H1 (cell line): ENCODE measurements around the gene HOXB6. TPM values are rescaled to one million over a fixed set of nuclear protein-coding genes. Genes with fewer than 3 reads are reported as not detected.

Source experiments
- CTCF ChIA-PET: fragments of 300-600 bp; sonication (Branson Sonifier 250); formaldehyde crosslinking; loops from one replicate; lab custom pipeline; 2021; ENCODE audit not compliant: partially characterized antibody; lab: Charles Lee
- POLR2A ChIA-PET: fragments of 300-600 bp; sonication (Branson Sonifier 250); formaldehyde crosslinking; loops from one replicate; lab custom pipeline; 2021; ENCODE audit warnings: inconsistent platforms; ENCODE audit not compliant: partially characterized antibody; lab: Charles Lee
- DNase-seq, 2 experiments: peaks; one replicate each; pipeline versions ENCODE4 v3.0.0 to v3.0.0-alpha.2; 2010 to 2022; ENCODE audit warnings: low spot score in 2 of 2, low read depth in 1 of 2, mixed read lengths in 1 of 2
- FAIRE-seq: peaks from 2 replicates; lab custom pipeline; 2011; peaks lifted over from hg19 to GRCh38; lab: Jason Lieb, UNC
- H2AFZ ChIP-seq: 2 replicates; pipeline ENCODE4 v1.8.1; 2012; ENCODE audit warnings: low read length, inconsistent platforms
- H2AK5ac ChIP-seq: 2 replicates; pipeline ENCODE4 v1.6.1; 2013; ENCODE audit warnings: low read depth, low read length
- H2BK120ac ChIP-seq: replicated peaks from 2 replicates; pipeline ENCODE3; 2013; ENCODE audit warnings: low read depth, low read length, inconsistent platforms
- H2BK12ac ChIP-seq: 2 replicates; pipeline ENCODE4 v1.6.1; 2013; ENCODE audit warnings: low read depth, low read length
- H2BK15ac ChIP-seq: 2 replicates; pipeline ENCODE4 v1.6.1; 2013; ENCODE audit warnings: low read length
- H2BK20ac ChIP-seq: 2 replicates; pipeline ENCODE4 v1.6.1; 2013; ENCODE audit warnings: low read length
- H2BK5ac ChIP-seq: 2 replicates; pipeline ENCODE4 v1.6.1; 2013; ENCODE audit warnings: low read depth, low read length
- H3K14ac ChIP-seq: 2 replicates; pipeline ENCODE4 v1.6.1; 2013; ENCODE audit warnings: inconsistent platforms; ENCODE audit not compliant: insufficient read length
- H3K18ac ChIP-seq: 2 replicates; pipeline ENCODE4 v1.6.1; 2013; ENCODE audit warnings: low read length; ENCODE audit errors: extremely low read depth
- H3K23ac ChIP-seq: 2 replicates; pipeline ENCODE4 v1.6.1; 2013; ENCODE audit warnings: inconsistent platforms; ENCODE audit not compliant: insufficient read length
- H3K23me2 ChIP-seq: 2 replicates; pipeline ENCODE4 v1.6.1; 2013; ENCODE audit warnings: low read depth, low read length
- H3K27ac ChIP-seq: 2 replicates; pipeline ENCODE4 v1.6.1; 2011; ENCODE audit warnings: low read depth, low read length, inconsistent platforms
- H3K27me3 ChIP-seq, 4 experiments: replicated peaks in 1 of 4; 1 replicate in 1 of 4; 2 replicates in 3 of 4; pipeline versions ENCODE4 v1.6.1 to v1.8.1; 2011 to 2013; ENCODE audit warnings: low read length in 3 of 4, mild to moderate bottlenecking in 3 of 4, inconsistent platforms in 2 of 4, mixed read lengths in 2 of 4, moderate library complexity in 1 of 4; ENCODE audit not compliant: control insufficient read depth in 3 of 4, insufficient read depth in 3 of 4; ENCODE audit errors: extremely low read depth in 1 of 4
- H3K36me3 ChIP-seq, 4 experiments: 2 replicates each; pipeline versions ENCODE4 v1.6.1 to v1.8.1; 2011 to 2013; ENCODE audit warnings: mild to moderate bottlenecking in 4 of 4, low read length in 3 of 4, moderate library complexity in 2 of 4, control low read depth in 1 of 4, inconsistent platforms in 1 of 4; ENCODE audit not compliant: insufficient read depth in 4 of 4, control insufficient read depth in 2 of 4
- H3K4ac ChIP-seq: replicated peaks from 2 replicates; pipeline ENCODE3; 2013; ENCODE audit warnings: low read length, low read depth, mixed read lengths, inconsistent platforms; ENCODE audit not compliant: insufficient read length
- H3K4me1 ChIP-seq, 4 experiments: replicated peaks in 1 of 4; 1 replicate in 1 of 4; 2 replicates in 3 of 4; pipeline versions ENCODE4 v1.6.1 to v1.8.1; 2011 to 2013; ENCODE audit warnings: low read length in 3 of 4, inconsistent platforms in 2 of 4, mixed read lengths in 1 of 4; ENCODE audit not compliant: insufficient read depth in 4 of 4, control insufficient read depth in 3 of 4
- H3K4me2 ChIP-seq, 2 experiments: 2 replicates each; pipeline versions ENCODE4 v1.6.1 to v1.8.1; 2011 to 2013; ENCODE audit warnings: low read depth in 2 of 2, low read length in 2 of 2, control low read depth in 1 of 2, inconsistent platforms in 1 of 2, mild to moderate bottlenecking in 1 of 2; ENCODE audit not compliant: insufficient read depth in 1 of 2
- H3K4me3 ChIP-seq, 4 experiments: fragments of 200-600, 300-600 bp in 1 of 4; sonication (generic), shearing (Covaris generic), sonication (Bioruptor Twin) in 1 of 4; 2 replicates each; pipeline versions ENCODE4 v1.5.1 to v1.8.1; 2011 to 2016; ENCODE audit warnings: low read length in 4 of 4, low read depth in 3 of 4, control low read depth in 2 of 4, inconsistent platforms in 2 of 4, mild to moderate bottlenecking in 2 of 4, mixed read lengths in 1 of 4, moderate library complexity in 1 of 4; ENCODE audit not compliant: insufficient read depth in 2 of 4; ENCODE audit errors: extremely low read depth in 1 of 4
- H3K56ac ChIP-seq: replicated peaks from 2 replicates; pipeline ENCODE3; 2013; ENCODE audit warnings: low read depth, mild to moderate bottlenecking, mixed read lengths, low read length, inconsistent platforms; ENCODE audit not compliant: insufficient read length
- H3K79me1 ChIP-seq: 2 replicates; pipeline ENCODE4 v1.6.1; 2013; ENCODE audit warnings: low read depth, low read length, control low read depth
- H3K79me2 ChIP-seq, 2 experiments: 2 replicates each; pipeline versions ENCODE4 v1.6.1 to v1.8.1; 2012 to 2013; ENCODE audit warnings: low read length in 2 of 2, mild to moderate bottlenecking in 2 of 2, inconsistent platforms in 1 of 2; ENCODE audit not compliant: insufficient read depth in 2 of 2, control insufficient read depth in 1 of 2
- H3K9ac ChIP-seq, 4 experiments: replicated peaks in 1 of 4; 1 replicate in 1 of 4; 2 replicates in 3 of 4; pipeline versions ENCODE4 v1.6.1 to v1.8.1; 2011 to 2013; ENCODE audit warnings: low read depth in 3 of 4, low read length in 3 of 4, control low read depth in 2 of 4, mild to moderate bottlenecking in 2 of 4, moderate library complexity in 2 of 4, inconsistent platforms in 1 of 4; ENCODE audit errors: extremely low read depth in 1 of 4
- H3K9me3 ChIP-seq, 2 experiments: 2 replicates each; pipeline versions ENCODE4 v1.6.1 to v1.8.1; 2012 to 2013; ENCODE audit warnings: mild to moderate bottlenecking in 2 of 2, moderate library complexity in 2 of 2, control low read depth in 1 of 2, inconsistent platforms in 1 of 2, low read depth in 1 of 2, low read length in 1 of 2, mixed read lengths in 1 of 2; ENCODE audit not compliant: insufficient read depth in 2 of 2
- H4K20me1 ChIP-seq, 2 experiments: replicated peaks in 1 of 2; 2 replicates each; pipeline versions ENCODE3 to v1.8.1; 2011 to 2013; ENCODE audit warnings: inconsistent platforms in 2 of 2, low read length in 2 of 2, mild to moderate bottlenecking in 1 of 2; ENCODE audit not compliant: insufficient read depth in 2 of 2, control insufficient read depth in 1 of 2
- H4K5ac ChIP-seq: 2 replicates; pipeline ENCODE4 v1.6.1; 2013; ENCODE audit warnings: low read length, low read depth, mixed read lengths, inconsistent platforms; ENCODE audit not compliant: insufficient read length
- H4K8ac ChIP-seq: 2 replicates; pipeline ENCODE4 v1.8.0; 2013; ENCODE audit warnings: mild to moderate bottlenecking, moderate library complexity, low read length, inconsistent platforms; ENCODE audit not compliant: insufficient read depth; ENCODE audit errors: extremely low read depth
- H4K91ac ChIP-seq: replicated peaks from 2 replicates; pipeline ENCODE3; 2013; ENCODE audit warnings: low read length, mixed read lengths, inconsistent platforms; ENCODE audit not compliant: insufficient read length
- KDM1A ChIP-seq: fragments of 200-600, 300-600 bp; sonication (generic); IDR thresholded peaks from 2 replicates; pipeline ENCODE4 v1.7.1; 2016; ENCODE audit warnings: mild to moderate bottlenecking, low read length, borderline replicate concordance
- WGBS, 2 experiments: shearing (Covaris generic) in 1 of 2; methylation state at CpG; one replicate each; pipeline versions ENCODE4 v1.1.6 to v1.1.7; 2013 to 2015; ENCODE audit warnings: low lambda C conversion rate in 2 of 2, mixed read lengths in 2 of 2, inconsistent platforms in 1 of 2, low coverage in 1 of 2, missing lambda C conversion rate in 1 of 2; ENCODE audit not compliant: insufficient replicate concordance in 2 of 2, insufficient coverage in 1 of 2, insufficient read length in 1 of 2; ENCODE audit errors: extremely low coverage in 1 of 2, missing lambda C conversion rate in 1 of 2; 5-methylcytosine and 5-hydroxymethylcytosine counted together
- polyA plus RNA-seq, 7 experiments: library from polyadenylated mRNA; depleted of rRNA in 3 of 7; stranded (reverse) in 5 of 7; unstranded in 2 of 7; fragments of >200 nt in 5 of 7; fragments of 200-250 nt in 2 of 7; gene quantifications; 1 replicate in 5 of 7; 2 replicates in 1 of 7; 4 replicates in 1 of 7; pipeline versions ENCODE4 v1.2.1 to v1.2.3, GENCODE V29; 2011 to 2013; ENCODE audit warnings: missing spikeins in 2 of 7, mixed read lengths in 2 of 7
- total RNA-seq: library from RNA; stranded (reverse); fragmentation: NEBNext Ultra II Directional; extraction: Animal tissue kit (Norgen Biotek cat#: 25700); gene quantifications from 2 replicates; pipeline ENCODE4 v1.2.1, GENCODE V29; 2021
- TF ChIP-seq, protein P1 (sequence below): IDR thresholded peaks from 2 replicates; pipeline ENCODE4 v1.6.1; 2012; ENCODE audit warnings: inconsistent platforms

HOXB6 gene
- total and polyA plus RNA-seq, 2 of the 8 experiments (the other 6 are each of a cell fraction or from before 2014, with no cell fraction given) = not detected

- TF ChIP-seq, protein P1, sequence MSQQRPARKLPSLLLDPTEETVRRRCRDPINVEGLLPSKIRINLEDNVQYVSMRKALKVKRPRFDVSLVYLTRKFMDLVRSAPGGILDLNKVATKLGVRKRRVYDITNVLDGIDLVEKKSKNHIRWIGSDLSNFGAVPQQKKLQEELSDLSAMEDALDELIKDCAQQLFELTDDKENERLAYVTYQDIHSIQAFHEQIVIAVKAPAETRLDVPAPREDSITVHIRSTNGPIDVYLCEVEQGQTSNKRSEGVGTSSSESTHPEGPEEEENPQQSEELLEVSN = peak; percentile 32; the same call in 1 of the 2 replicates
- no peak for TF ChIP-seq KDM1A
- no peak overlapping the region for H3K18ac ChIP-seq
- no peak overlapping the region for H3K23ac ChIP-seq
- H3K9ac ChIP-seq = no peak overlapping the region
- H3K36me3 ChIP-seq = peaks cover 0 to 7% (median 0%) of the 10 kb centered on the region in 4 experiments; a peak in 1 of 8 replicates
- H2AFZ ChIP-seq = no peak overlapping the region
- H3K4me3 ChIP-seq = no peak overlapping the region
- H2BK5ac ChIP-seq = no peak overlapping the region
- CTCF ChIA-PET = interaction anchor here (0.8 to 2.5 kb wide), 10 partner anchors 29 to 269 kb away, joined by 3 to 8 read pairs (median 4); no protein-coding TSS in a partner anchor
- peaks cover 23 to 47% of the 10 kb centered on the region in 2 experiments for H4K20me1 ChIP-seq
- peaks cover 2% of the 10 kb centered on the region; the same call in 1 of the 2 replicates for H3K23me2 ChIP-seq
- no peak overlapping the region for H2BK15ac ChIP-seq
- H3K79me1 ChIP-seq = no peaks in the 10 kb centered on the region
- H3K9me3 ChIP-seq = no peaks in the 10 kb centered on the region
- FAIRE-seq (no peak), DNase-seq (no peak)
- no peak overlapping the region for H3K4ac ChIP-seq
- POLR2A ChIA-PET = no interaction called here
- H2BK20ac ChIP-seq = no peak overlapping the region
- H3K27ac ChIP-seq = no peak overlapping the region
- no peak overlapping the region for H3K14ac ChIP-seq
- no peak overlapping the region for H2BK12ac ChIP-seq
- H3K27me3 ChIP-seq = peaks cover 97 to 100% (median 99%) of the 10 kb centered on the region in 4 experiments
- no peak overlapping the region for H3K4me2 ChIP-seq
- 0 out of 2 replicates have a peak overlapping the region, but pooled peaks have one; percentile 39 for H2AK5ac ChIP-seq
- no peak overlapping the region for H2BK120ac ChIP-seq
- H3K4me1 ChIP-seq = peaks cover 0 to 3% (median 1%) of the 10 kb centered on the region in 4 experiments; a peak in 4 of 7 replicates
- H3K79me2 ChIP-seq = no peaks in the 10 kb centered on the region
- H4K8ac ChIP-seq = no peak overlapping the region
- H4K91ac ChIP-seq = no peak overlapping the region
- no peak overlapping the region for H4K5ac ChIP-seq
- H3K56ac ChIP-seq = no peak overlapping the region
- 12% methylated on average over 10 of the region's 10 CpGs; no CpG with 5 or more reads in 1 of the 2 experiments for WGBS, 2 experiments
Observed at GRCh38 chr17:48605409-48605919, 678 bp upstream of the HOXB6 start.
